IPS-15b (cell line): ENCODE results near the gene EBF3.

Experiments used
- H3K27me3 ChIP-seq: one replicate; pipeline ENCODE4 v1.6.1; 2013; ENCODE audit warnings: low read length; ENCODE audit not compliant: control insufficient read depth, insufficient read depth
- H3K36me3 ChIP-seq: one replicate; pipeline ENCODE4 v1.6.1; 2013; ENCODE audit warnings: low read length; ENCODE audit not compliant: control insufficient read depth, insufficient read depth
- H3K4me1 ChIP-seq: one replicate; pipeline ENCODE4 v1.6.1; 2013; ENCODE audit warnings: mild to moderate bottlenecking, low read length; ENCODE audit not compliant: control insufficient read depth, insufficient read depth
- H3K4me3 ChIP-seq: one replicate; pipeline ENCODE4 v1.5.1; 2013; ENCODE audit warnings: low read depth, low read length
- H3K9ac ChIP-seq: one replicate; pipeline ENCODE4 v1.6.1; 2013; ENCODE audit warnings: low read depth, mild to moderate bottlenecking, low read length
- H3K9me3 ChIP-seq: one replicate; pipeline ENCODE4 v1.6.1; 2013; ENCODE audit warnings: mild to moderate bottlenecking, low read length; ENCODE audit not compliant: control insufficient read depth, insufficient read depth

Gene EBF3

DNA sequence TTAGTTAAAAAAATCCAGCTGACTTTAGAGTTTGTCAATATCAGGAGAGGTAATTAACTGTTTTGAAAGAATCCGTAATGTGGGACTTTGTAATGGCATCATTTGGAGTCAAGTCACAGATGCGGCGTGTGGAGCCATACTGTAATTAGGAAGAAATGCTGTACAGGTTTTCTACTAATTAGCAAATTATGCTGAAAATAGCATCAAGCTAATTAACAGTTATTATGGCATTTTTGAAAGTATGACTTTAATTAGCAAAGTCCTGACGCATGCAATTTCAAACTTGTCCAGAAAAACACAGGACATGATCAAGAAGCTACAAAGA is 68.3 kb downstream of the EBF3 start:
- H3K9me3 ChIP-seq = no peaks in the 10 kb centered on the region
- peaks cover 16% of the 10 kb centered on the region for H3K4me1 ChIP-seq
- H3K27me3 ChIP-seq = peaks cover 4% of the 10 kb centered on the region
- H3K9ac ChIP-seq = no peak overlapping the region
- H3K36me3 ChIP-seq = no peaks in the 10 kb centered on the region
- no peak overlapping the region for H3K4me3 ChIP-seq

DNA sequence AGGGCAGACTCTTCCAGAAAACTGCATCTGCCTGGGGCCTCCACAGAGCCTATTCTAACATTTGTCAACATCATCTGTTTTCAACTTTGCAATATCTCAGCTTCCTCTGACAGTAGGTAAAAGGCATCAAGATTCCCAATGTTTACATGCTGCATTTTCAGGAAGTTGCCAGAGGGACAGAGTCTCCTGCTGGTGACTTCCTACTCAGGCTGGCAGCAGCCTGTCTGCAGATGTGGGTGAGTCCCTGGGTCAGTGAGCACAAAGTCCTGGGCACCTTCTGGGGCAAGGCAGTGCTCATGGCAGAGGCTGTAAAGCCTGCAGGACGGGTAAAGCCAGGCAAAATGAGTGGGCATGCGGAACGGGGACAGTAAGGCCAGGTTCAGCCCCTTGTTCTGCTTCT is 69.4 kb downstream of the EBF3 start:
- no peaks in the 10 kb centered on the region for H3K36me3 ChIP-seq
- H3K27me3 ChIP-seq = peaks cover 4% of the 10 kb centered on the region
- no peak overlapping the region for H3K4me3 ChIP-seq
- H3K4me1 ChIP-seq = peaks cover 16% of the 10 kb centered on the region
- no peak overlapping the region for H3K9ac ChIP-seq
- no peaks in the 10 kb centered on the region for H3K9me3 ChIP-seq

DNA sequence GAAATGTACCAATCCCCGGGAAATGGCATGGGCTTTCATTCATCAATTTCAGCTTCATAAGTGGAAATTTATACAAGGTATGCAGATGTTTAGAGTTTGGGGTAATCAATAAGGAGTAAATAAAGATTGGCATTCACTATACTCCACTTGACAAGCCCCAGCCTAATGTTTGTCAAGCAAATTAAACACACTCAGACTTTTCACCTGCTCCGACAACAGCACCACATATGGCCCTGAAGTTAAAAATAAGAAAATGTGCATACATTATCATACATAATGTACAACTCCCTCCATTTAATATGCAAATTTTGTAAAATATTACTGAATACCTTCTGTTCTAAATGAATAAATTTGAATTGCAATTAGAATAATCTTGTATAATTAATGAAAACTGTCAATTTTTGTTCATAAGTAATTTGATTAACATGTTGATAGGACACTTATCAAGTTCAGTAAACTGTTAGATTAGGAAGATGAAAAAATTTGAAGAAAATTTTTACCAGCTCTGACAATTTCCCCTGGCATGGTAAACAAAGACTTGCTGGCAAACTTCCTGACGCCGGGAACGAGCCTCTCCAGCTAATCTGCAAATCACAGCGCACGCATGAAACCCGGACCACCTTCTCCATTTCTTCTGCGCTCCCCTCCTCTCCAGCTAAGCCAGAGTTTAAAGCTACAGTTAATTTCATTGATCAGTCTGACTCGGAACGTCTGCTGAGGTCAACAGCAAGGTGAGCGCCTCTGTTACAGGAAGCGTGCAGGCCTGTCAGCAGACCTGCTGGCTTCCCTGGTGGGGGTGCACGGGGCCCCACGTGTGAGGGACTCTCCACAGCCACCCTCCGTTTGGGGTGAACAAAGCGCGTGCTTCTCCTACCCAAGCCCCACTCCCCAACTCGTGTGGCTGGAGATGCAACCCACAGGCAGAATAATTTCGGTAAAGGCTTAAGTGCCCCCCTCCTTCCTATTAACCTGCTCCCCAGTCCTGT is 70.7 kb downstream of the EBF3 start:
- peaks cover 4% of the 10 kb centered on the region for H3K27me3 ChIP-seq
- no peaks in the 10 kb centered on the region for H3K36me3 ChIP-seq
- H3K9me3 ChIP-seq = no peaks in the 10 kb centered on the region
- no peak overlapping the region for H3K9ac ChIP-seq
- no peak overlapping the region for H3K4me3 ChIP-seq
- H3K4me1 ChIP-seq = peaks cover 19% of the 10 kb centered on the region

DNA sequence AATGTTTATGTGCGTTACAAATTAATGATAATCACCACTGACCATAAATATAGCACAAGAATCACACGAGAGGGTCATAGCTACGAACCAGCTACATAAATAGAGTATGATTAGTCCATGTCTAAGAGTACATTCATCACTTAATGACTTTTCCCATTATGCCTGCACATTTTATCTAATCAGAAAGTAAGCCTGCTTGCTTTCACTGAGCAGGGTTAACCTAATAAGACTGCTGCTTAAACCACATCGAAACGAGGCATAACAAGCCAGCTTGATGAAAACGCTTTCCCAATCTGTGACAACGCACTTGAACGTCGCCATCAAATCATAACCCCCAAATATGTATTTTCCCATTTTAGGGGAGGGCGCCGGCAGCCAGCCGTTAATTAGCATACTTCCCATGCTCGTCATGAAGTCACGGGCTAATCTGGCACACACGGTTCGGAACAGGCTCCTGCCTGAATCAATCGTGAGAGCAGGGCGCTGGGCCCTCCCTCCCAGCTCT is 71.5 kb downstream of the EBF3 start:
- Histone ChIP-seq H3K9me3 (no peaks in the 10 kb centered on the region), H3K4me1 (peaks cover 14% of the 10 kb centered on the region), H3K9ac (no peak overlapping the region), H3K4me3 (no peak overlapping the region), H3K36me3 (no peaks in the 10 kb centered on the region), H3K27me3 (peaks cover 4% of the 10 kb centered on the region)

DNA sequence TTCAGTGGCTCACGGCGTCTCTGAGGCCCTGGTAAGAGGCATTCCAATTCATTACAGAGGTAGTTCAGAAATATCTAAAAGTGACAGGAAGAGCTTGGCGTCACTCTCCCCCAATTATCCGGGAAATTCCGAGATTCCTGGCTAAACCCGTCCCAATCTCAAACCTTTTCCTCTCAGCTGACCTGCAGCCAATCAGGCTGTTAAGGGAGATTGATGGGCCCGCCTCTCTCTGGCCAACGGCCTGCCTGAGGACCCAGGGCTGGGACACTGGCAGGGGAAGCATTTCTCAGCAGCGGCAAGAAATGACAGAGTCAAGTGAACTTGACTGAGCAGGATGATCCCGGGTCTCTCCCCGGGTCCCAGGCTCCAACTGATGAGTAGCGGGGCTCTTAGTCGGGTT is 72.3 kb downstream of the EBF3 start:
- Histone ChIP-seq H3K4me3 (no peak overlapping the region), H3K9me3 (no peaks in the 10 kb centered on the region), H3K36me3 (no peaks in the 10 kb centered on the region), H3K9ac (no peak overlapping the region), H3K4me1 (peaks cover 6% of the 10 kb centered on the region), H3K27me3 (peaks cover 4% of the 10 kb centered on the region)

DNA sequence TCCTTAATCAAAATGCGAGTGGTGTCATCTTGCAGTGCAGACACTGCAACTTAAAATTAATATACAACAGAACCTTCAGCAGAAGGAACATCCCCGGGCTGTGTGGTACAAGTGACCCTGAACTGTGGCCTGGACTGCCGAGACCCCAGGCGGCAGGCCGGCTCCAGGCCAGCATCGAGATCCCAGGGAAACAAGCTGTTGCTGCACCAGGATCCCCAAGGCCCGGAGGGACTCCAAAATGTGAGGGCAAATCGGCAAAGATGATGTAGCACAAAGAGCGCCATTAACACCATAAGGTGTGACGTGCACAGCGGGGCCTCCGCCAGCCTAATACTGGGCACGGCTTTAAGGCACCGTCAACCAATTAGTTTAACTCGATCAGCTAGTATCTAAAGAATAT is 73.9 kb downstream of the EBF3 start:
- no peaks in the 10 kb centered on the region for H3K9me3 ChIP-seq
- no peak overlapping the region for H3K9ac ChIP-seq
- no peaks in the 10 kb centered on the region for H3K36me3 ChIP-seq
- no peak overlapping the region for H3K4me3 ChIP-seq
- H3K27me3 ChIP-seq = no peaks in the 10 kb centered on the region
- H3K4me1 ChIP-seq = peaks cover 5% of the 10 kb centered on the region

DNA sequence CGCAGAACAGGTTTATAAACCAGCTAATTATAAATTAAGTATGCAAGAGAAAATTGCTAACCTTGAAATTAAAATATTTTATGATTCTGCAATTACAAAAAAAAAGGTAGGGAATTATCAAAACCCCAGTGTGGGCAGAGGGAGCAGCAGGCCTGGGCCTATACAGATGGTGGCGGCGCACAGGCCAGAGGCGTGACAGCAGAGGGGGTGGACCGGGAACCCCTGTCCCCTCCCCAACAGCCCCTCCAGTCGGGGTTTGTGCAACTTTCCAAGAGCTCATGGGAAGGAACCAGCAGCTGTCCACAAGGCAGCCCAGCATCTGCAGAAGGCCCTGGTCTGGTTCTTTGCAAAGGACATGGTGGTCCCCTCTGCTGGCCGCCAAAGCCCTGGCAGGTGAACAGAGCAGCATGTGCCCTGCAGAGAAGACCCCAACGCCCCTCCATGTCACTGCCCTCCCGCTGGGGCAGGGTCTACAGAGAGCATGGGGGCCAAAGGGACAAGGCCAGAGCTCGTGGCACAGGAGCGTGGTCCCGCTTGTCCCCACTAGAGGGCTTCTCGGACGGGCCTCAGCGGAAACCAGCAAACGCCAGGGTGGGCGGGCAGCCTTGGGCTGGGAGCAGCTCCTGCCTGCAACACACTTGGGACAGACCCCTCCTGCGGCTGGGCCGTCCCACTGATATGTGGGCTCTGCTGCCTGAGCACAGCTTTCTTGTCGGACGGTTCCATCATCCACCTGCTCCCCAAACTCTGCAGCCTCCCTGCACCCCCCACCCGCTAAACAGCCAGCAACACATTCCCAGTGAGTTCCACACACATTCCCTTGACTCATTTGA is 75.1 kb downstream of the EBF3 start:
- H3K4me3 ChIP-seq = no peak overlapping the region

DNA sequence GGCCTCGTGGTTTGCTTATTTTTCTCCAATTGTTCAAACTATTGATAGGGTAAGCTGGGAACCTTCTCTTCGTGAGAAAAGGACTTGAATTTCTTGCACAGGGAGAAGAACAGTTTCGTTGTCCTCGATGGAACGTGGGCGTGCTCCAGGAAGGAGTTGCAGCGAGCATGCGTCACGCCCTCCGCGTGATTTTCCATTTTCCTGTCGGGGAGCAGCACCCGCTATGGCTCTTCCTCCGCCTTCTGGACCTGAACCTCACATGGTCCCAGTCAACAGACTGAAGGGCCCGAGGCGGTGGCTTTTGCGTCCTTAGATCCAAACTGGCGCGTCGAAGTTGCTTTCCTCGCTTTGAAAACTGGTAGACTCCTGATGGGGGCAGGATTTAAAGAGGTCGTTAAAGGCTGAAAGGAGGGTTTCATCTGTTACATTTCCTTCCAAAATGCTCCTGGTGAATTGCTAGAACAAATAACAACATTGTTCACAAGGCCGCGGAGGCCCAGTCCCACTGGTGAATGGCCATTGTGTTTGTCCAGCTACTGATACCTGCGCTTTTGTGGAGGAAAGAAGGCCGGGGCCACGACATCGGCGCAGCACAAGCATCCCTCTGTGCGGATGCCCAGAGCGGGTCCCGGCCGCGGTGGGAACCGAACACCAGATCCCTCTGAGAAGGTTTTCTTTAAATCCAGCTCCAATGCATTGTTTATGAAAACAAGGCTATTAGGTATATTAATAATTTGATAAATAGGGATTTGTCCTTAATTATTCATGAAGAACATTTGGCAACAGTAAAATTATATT is 75.9 kb downstream of the EBF3 start:
- Histone ChIP-seq H3K9me3 (no peaks in the 10 kb centered on the region), H3K36me3 (no peaks in the 10 kb centered on the region)

More for the DNA sequence above, 75.1 kb downstream of the EBF3 start:
- Histone ChIP-seq H3K9me3 (no peaks in the 10 kb centered on the region), H3K36me3 (no peaks in the 10 kb centered on the region), H3K9ac (no peak overlapping the region), H3K4me1 (peaks cover 5% of the 10 kb centered on the region), H3K27me3 (no peaks in the 10 kb centered on the region)

DNA sequence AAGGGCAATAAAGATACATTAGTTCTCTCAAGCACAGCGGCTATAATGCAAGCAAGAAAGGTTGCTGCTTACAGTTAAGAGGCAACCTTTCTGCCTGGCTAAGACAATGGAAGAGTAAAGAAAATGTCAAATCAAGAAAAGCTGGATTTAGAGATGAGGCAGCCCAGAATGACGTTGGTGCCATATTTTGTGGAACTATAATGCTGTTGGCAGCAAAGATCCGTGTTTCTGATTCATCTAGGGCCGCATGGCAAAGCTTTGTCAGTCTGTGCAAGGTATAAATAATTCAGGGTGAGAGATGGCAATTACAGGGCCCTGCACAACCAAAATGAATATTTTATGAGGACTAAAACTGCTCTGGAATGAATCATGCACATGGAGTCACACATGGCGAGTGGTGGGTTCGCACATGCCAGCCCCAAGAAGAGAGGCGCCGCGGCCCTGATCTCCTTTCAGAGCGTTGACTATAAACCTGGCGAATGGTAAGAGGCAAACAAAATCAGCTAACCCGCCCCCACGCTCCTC is 76.6 kb downstream of the EBF3 start:
- Histone ChIP-seq H3K36me3 (no peaks in the 10 kb centered on the region), H3K4me1 (peaks cover 3% of the 10 kb centered on the region), H3K9ac (no peak overlapping the region), H3K4me3 (no peak overlapping the region), H3K27me3 (no peaks in the 10 kb centered on the region), H3K9me3 (no peaks in the 10 kb centered on the region)

More for the DNA sequence above, 75.9 kb downstream of the EBF3 start:
- no peaks in the 10 kb centered on the region for H3K27me3 ChIP-seq
- no peak overlapping the region for H3K4me3 ChIP-seq
- H3K9ac ChIP-seq = no peak overlapping the region
- H3K4me1 ChIP-seq = peaks cover 3% of the 10 kb centered on the region

DNA sequence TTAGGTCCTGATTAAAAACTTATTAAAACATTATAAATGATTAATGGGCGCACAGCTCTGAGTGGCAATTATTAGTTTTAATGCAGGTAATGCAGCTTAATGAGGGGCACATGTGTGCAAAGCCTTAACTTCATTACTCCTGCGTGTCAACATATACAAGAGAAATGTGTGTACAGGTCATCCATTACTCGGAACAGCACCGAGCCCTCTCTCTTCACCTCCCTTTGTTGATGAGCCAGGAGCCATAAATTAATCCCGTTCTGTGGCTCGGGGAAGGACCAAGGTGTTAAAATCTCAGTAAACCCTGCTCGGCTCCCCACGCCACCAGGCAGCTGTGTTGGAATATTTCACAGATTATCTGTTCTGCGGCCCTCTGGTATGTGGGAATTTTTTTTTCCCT is 77.8 kb downstream of the EBF3 start:
- no peak overlapping the region for H3K9ac ChIP-seq
- H3K9me3 ChIP-seq = no peaks in the 10 kb centered on the region
- no peak overlapping the region for H3K4me3 ChIP-seq

DNA sequence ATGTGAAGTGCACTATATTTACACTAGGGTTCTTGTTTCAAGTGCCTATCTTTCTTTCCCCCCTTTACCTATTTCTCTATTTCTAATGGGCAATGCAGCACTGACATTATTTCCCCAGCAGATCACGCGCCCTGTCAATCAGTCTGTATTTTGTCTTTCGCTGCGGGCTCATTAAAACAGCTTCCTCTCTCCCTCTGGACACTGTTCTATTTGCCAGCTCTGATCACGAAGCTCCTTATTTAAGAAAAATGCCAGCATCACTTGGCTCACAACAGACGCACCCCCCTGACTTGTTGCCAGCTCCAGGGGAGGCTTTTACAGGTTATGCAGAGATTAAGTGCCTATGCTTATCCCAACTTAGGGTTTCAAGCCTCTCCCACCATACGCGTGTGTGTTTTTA is 78.5 kb downstream of the EBF3 start:
- Histone ChIP-seq H3K36me3 (no peaks in the 10 kb centered on the region), H3K9me3 (no peaks in the 10 kb centered on the region), H3K27me3 (no peaks in the 10 kb centered on the region), H3K9ac (no peak overlapping the region), H3K4me3 (no peak overlapping the region), H3K4me1 (peaks cover 3% of the 10 kb centered on the region)

More for the DNA sequence above, 77.8 kb downstream of the EBF3 start:
- Histone ChIP-seq H3K4me1 (peaks cover 3% of the 10 kb centered on the region), H3K27me3 (no peaks in the 10 kb centered on the region), H3K36me3 (no peaks in the 10 kb centered on the region)
